Glutamatergic neuron (in vitro differentiated cells): ENCODE data around the gene TENT5C. TPM values are rescaled to one million over a fixed set of nuclear protein-coding genes. Genes with fewer than 3 reads are reported as not detected.

Experiments
- DNase-seq: peaks from one replicate; pipeline ENCODE4 v3.0.0; 2022
- H3K27ac Mint-ChIP-seq: one replicate; pipeline ENCODE4 v1.8.0; 2020; ENCODE audit warnings: mild to moderate bottlenecking, mixed read lengths, inconsistent platforms; ENCODE audit not compliant: unreplicated experiment
- H3K27me3 Mint-ChIP-seq: one replicate; pipeline ENCODE4 v1.8.0; 2020; ENCODE audit warnings: mild to moderate bottlenecking, moderate library complexity, mixed read lengths, inconsistent platforms; ENCODE audit not compliant: unreplicated experiment
- H3K36me3 Mint-ChIP-seq: one replicate; pipeline ENCODE4 v1.8.0; 2020; ENCODE audit warnings: mild to moderate bottlenecking, mixed read lengths, inconsistent platforms; ENCODE audit not compliant: unreplicated experiment
- H3K4me1 Mint-ChIP-seq: one replicate; pipeline ENCODE4 v1.8.0; 2020; ENCODE audit warnings: mild to moderate bottlenecking, low read depth, mixed read lengths, inconsistent platforms; ENCODE audit not compliant: unreplicated experiment
- H3K4me3 Mint-ChIP-seq: one replicate; pipeline ENCODE4 v1.8.0; 2020; ENCODE audit warnings: mild to moderate bottlenecking, mixed read lengths, inconsistent platforms; ENCODE audit not compliant: unreplicated experiment
- H3K9me3 Mint-ChIP-seq: one replicate; pipeline ENCODE4 v1.8.0; 2020; ENCODE audit warnings: mild to moderate bottlenecking, moderate library complexity, mixed read lengths, inconsistent platforms; ENCODE audit not compliant: unreplicated experiment
- CTCF ChIP-seq: fragments of 200-600 bp; sonication (generic); IDR thresholded peaks from one replicate; pipeline ENCODE4 v1.5.0; 2021; ENCODE audit not compliant: partially characterized antibody, unreplicated experiment
- total RNA-seq: library from RNA; stranded (reverse); fragmentation: NEBNext Ultra II Directional; extraction: Animal tissue kit (Norgen Biotek cat#: 25700); gene quantifications from one replicate; pipeline ENCODE4 v1.2.1, GENCODE V29; 2021; ENCODE audit not compliant: unreplicated experiment

TENT5C gene
- total RNA-seq, 1 donor from 2014 or later = 0.27 TPM

GRCh38 chr1:117564227-117565075 lies 41.4 kb upstream of the TENT5C start:
- no peak overlapping the region for H3K27ac Mint-ChIP-seq
- no peak for DNase-seq
- TF ChIP-seq CTCF = no peak
- H3K27me3 Mint-ChIP-seq = peaks cover 3% of the 10 kb centered on the region
- peaks cover 5% of the 10 kb centered on the region for H3K36me3 Mint-ChIP-seq
- H3K9me3 Mint-ChIP-seq = peaks cover 9% of the 10 kb centered on the region
- H3K4me3 Mint-ChIP-seq = no peak overlapping the region
- H3K4me1 Mint-ChIP-seq = peaks cover 14% of the 10 kb centered on the region

DNA sequence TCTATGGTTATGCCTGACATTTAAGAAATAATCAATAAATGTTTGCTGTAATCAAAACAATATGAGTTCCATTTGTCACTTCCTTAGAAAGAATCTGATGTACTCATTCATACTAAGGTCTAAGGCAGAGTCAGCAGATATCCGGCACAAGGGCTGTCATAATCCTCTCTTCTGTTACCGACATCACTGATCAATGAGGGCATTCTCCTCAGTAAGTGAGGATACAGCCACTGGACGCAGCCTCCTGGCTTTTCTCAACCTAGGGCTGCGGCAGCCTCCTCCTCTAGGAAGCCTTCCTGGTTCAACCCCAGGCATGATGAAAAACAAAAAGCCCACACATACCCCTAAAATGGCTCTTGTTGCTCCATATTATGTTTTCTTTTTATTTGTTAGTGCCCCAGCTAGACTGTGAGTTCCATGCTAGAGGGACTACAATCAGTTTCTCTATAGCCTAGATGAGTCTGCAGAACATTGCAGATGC lies 40.7 kb upstream of the TENT5C start:
- Mint-ChIP-seq H3K27me3 (peaks cover 3% of the 10 kb centered on the region), H3K27ac (no peak overlapping the region), H3K36me3 (no peaks in the 10 kb centered on the region), H3K4me3 (no peak overlapping the region), H3K4me1 (peaks cover 14% of the 10 kb centered on the region), H3K9me3 (peaks cover 6% of the 10 kb centered on the region)
- no peak for TF ChIP-seq CTCF
- DNase-seq = no peak

DNA sequence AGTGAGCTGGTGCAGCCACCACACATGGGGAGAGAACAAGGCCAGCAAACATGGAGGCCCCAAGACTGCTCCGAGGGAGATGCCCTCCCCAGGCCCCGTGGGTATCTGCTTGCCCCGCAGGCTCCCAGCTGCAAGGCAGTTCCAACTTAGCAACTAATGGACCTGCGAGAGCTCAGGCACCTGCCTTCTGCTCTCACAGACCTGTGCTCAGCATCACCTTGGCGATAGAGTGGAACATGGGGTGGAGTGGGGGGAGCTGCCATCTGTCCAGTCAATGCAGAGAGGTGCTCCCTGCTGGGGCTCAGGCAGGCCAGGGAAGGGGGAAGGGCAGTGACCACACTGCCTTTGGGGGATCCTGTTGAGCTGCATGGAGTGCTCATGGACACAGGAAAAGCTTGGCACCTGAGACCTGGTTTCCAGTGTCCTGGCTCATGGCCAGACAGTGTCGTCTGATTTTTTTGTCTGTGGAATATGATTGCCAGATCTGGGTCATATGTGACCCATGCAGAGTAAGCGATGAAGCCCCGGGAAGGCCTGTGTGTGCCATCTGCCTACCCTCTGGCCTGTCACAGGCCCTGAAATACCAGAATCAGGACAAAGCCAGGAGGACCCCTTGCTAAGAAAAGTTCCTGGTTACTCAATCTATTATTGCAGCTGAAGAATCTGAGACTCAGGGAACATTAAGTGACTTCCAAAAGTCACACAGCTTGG lies 39.9 kb upstream of the TENT5C start:
- H3K27me3 Mint-ChIP-seq = peaks cover 3% of the 10 kb centered on the region
- H3K4me1 Mint-ChIP-seq = peaks cover 14% of the 10 kb centered on the region
- H3K27ac Mint-ChIP-seq = no peak overlapping the region
- peak; percentile 27 for DNase-seq
- no peak for TF ChIP-seq CTCF
- no peak overlapping the region for H3K4me3 Mint-ChIP-seq
- peaks cover 6% of the 10 kb centered on the region for H3K9me3 Mint-ChIP-seq
- H3K36me3 Mint-ChIP-seq = no peaks in the 10 kb centered on the region

- Mint-ChIP-seq H3K36me3 (no peaks in the 10 kb centered on the region), H3K4me3 (no peak overlapping the region), H3K4me1 (peaks cover 16% of the 10 kb centered on the region), H3K27me3 (peaks cover 4% of the 10 kb centered on the region), H3K27ac (no peak overlapping the region), H3K9me3 (peaks cover 6% of the 10 kb centered on the region)
- DNase-seq = no peak
- no peak for TF ChIP-seq CTCF
Measured at GRCh38 chr1:117566556-117566955, 39.3 kb upstream of the TENT5C start.

DNA sequence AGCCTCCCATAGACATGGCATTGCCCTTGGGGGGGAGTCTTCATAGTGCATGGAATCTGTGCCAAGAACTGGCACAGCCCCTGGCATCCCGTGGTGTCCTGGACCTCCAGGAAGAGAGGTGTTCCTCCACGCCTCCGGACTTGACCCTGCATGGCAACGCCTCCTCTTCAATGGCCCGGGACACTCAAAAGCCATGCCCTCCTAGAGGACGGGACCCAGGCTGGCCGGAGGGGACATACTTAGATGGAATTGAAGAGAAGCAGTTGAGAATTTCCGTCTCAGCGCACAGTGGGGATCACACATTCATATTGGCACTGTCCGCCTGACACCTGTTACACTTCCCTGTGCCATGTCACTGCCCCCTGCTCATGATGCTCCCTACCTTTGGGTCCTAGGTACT lies 38.4 kb upstream of the TENT5C start:
- H3K36me3 Mint-ChIP-seq = no peaks in the 10 kb centered on the region
- no peak for DNase-seq
- H3K27ac Mint-ChIP-seq = no peak overlapping the region
- H3K4me1 Mint-ChIP-seq = peaks cover 18% of the 10 kb centered on the region
- no peak for TF ChIP-seq CTCF
- H3K9me3 Mint-ChIP-seq = peaks cover 6% of the 10 kb centered on the region
- no peak overlapping the region for H3K4me3 Mint-ChIP-seq
- peaks cover 4% of the 10 kb centered on the region for H3K27me3 Mint-ChIP-seq
